GM19025 (cell line): ENCODE results near the gene GOLGA5.

Experiments
- ATAC-seq: cut with Tn5 transposase; IDR thresholded peaks from one replicate; pipeline ENCODE4 v1.9.1; 2021; ENCODE audit warnings: mild to moderate bottlenecking, low read depth, moderate library complexity; ENCODE audit not compliant: unreplicated experiment

The GOLGA5 gene

GRCh38 chr14:92866901-92867865 lies 73.1 kb downstream of the GOLGA5 start:
- no peak for ATAC-seq

GRCh38 chr14:92874962-92875661 lies 81.0 kb downstream of the GOLGA5 start:
- ATAC-seq = no peak

- no peak for ATAC-seq
Measured at GRCh38 chr14:92877757-92878431, 83.8 kb downstream of the GOLGA5 start.

- no peak for ATAC-seq
Measured at GRCh38 chr14:92880351-92880750, 86.2 kb downstream of the GOLGA5 start.

GRCh38 chr14:92880851-92881250 lies 86.7 kb downstream of the GOLGA5 start:
- no peak for ATAC-seq

- ATAC-seq = no peak
Measured at GRCh38 chr14:92883066-92883465, 89.0 kb downstream of the GOLGA5 start.

- no peak for ATAC-seq
Measured at GRCh38 chr14:92884410-92884809, 90.3 kb downstream of the GOLGA5 start.

- no peak for ATAC-seq
Measured at GRCh38 chr14:92885279-92886061, 91.4 kb downstream of the GOLGA5 start.

- no peak for ATAC-seq
Measured at GRCh38 chr14:92886337-92886736, 92.2 kb downstream of the GOLGA5 start.

- ATAC-seq = no peak
Measured at GRCh38 chr14:92887157-92887556, 93.1 kb downstream of the GOLGA5 start.

- ATAC-seq = no peak
Measured at GRCh38 chr14:92888896-92889295, 94.8 kb downstream of the GOLGA5 start.
